Stimulated activated CD8-positive, alpha-beta memory T cell treated with anti-CD3 and anti-CD28 coated beads, Interleukin-12 subunit alpha, Interleukin-12 subunit beta, amount 100 ng/mL, for 24 hours (primary cell): ENCODE results near the gene AJAP1.

Source experiments
- DNase-seq: peaks from one replicate; pipeline ENCODE4 v3.0.0-alpha.2; 2020; ENCODE audit errors: extremely low read depth

Gene AJAP1

GRCh38 chr1:4631321-4631720 lies 23.1 kb upstream of the AJAP1 start:
- no peak for DNase-seq

- DNase-seq: no peak
Observed at GRCh38 chr1:4633346-4633745, 21.1 kb upstream of the AJAP1 start.

- no peak for DNase-seq
Observed at GRCh38 chr1:4634156-4634792, 20.1 kb upstream of the AJAP1 start.

- DNase-seq: no peak
Observed at GRCh38 chr1:4634793-4635406, 19.5 kb upstream of the AJAP1 start.

GRCh38 chr1:4636186-4636585 lies 18.2 kb upstream of the AJAP1 start:
- DNase-seq: no peak

- DNase-seq: no peak
Observed at GRCh38 chr1:4636644-4637380, 17.6 kb upstream of the AJAP1 start.

- no peak for DNase-seq
Observed at GRCh38 chr1:4637616-4638344, 16.6 kb upstream of the AJAP1 start.

GRCh38 chr1:4638345-4638729 lies 16.1 kb upstream of the AJAP1 start:
- no peak for DNase-seq

- DNase-seq: no peak
Observed at GRCh38 chr1:4640931-4641330, 13.5 kb upstream of the AJAP1 start.

GRCh38 chr1:4647391-4647790 lies 7.0 kb upstream of the AJAP1 start:
- no peak for DNase-seq

GRCh38 chr1:4648657-4649056 lies 5.8 kb upstream of the AJAP1 start:
- DNase-seq: no peak

GRCh38 chr1:4650481-4650880 lies 3.9 kb upstream of the AJAP1 start:
- no peak for DNase-seq

GRCh38 chr1:4650981-4651380 lies 3.4 kb upstream of the AJAP1 start:
- no peak for DNase-seq

GRCh38 chr1:4652631-4653327 lies 1.6 kb upstream of the AJAP1 start:
- peak; percentile 26 for DNase-seq

GRCh38 chr1:4653328-4653660 lies 1.1 kb upstream of the AJAP1 start:
- DNase-seq: no peak

- no peak for DNase-seq
Observed at GRCh38 chr1:4654764-4655673, 610 bp downstream of the AJAP1 start.

- no peak for DNase-seq
Observed at GRCh38 chr1:4655674-4656532, 1.5 kb downstream of the AJAP1 start.

- DNase-seq: no peak
Observed at GRCh38 chr1:4656533-4657140, 2.2 kb downstream of the AJAP1 start.

- DNase-seq: no peak
Observed at GRCh38 chr1:4657244-4657789, 2.9 kb downstream of the AJAP1 start.
